Tibial artery (tissue), 4 donors: Measurements from ENCODE around the gene KCNQ4.

Experiments
- DNase-seq, 2 donors: peaks; one replicate each; pipeline ENCODE4 v3.0.0-alpha.2; 2019
- H3K27ac ChIP-seq, 2 donors: fragments of 200-600 bp; sonication (generic) in 1 of 2; 1 replicate in 1 of 2; 2 replicates in 1 of 2; pipeline ENCODE4 v1.5.1; 2018 to 2019; ENCODE audit warnings: mild to moderate bottlenecking in 1 of 2
- H3K27me3 ChIP-seq, 2 donors: fragments of 200-600 bp; sonication (generic) in 1 of 2; one replicate each; pipeline versions ENCODE4 v1.5.1 to v1.6.0; 2016 to 2019
- H3K36me3 ChIP-seq, 3 donors: fragments of 200-600 bp; sonication (generic) in 2 of 3; one replicate each; pipeline ENCODE4 v1.5.1; 2016 to 2019; ENCODE audit warnings: mild to moderate bottlenecking in 2 of 3
- H3K4me1 ChIP-seq, 4 donors: fragments of 200-600 bp; sonication (generic) in 2 of 4; 1 replicate in 3 of 4; 2 replicates in 1 of 4; pipeline ENCODE4 v1.5.1; 2016 to 2019
- H3K4me3 ChIP-seq, 2 donors: fragments of 200-600 bp; sonication (generic) in 1 of 2; 1 replicate in 1 of 2; 2 replicates in 1 of 2; pipeline ENCODE4 v1.5.1; 2018 to 2019; ENCODE audit warnings: mild to moderate bottlenecking in 2 of 2
- H3K9me3 ChIP-seq, 3 donors: fragments of 200-600 bp; sonication (generic) in 1 of 3; one replicate each; pipeline ENCODE4 v1.5.1; 2016 to 2019
- intact Hi-C: fragments of 100-400 bp; cut with DNase I; formaldehyde crosslinking; loops from one replicate; pipeline ENCODE4 v1.15.0; 2023; ENCODE audit warnings: low total_unique reads
- TF ChIP-seq, protein P1 (sequence below), 2 experiments: fragments of 200-600 bp in 1 of 2; fragments of 450-650 bp in 1 of 2; IDR thresholded peaks; one replicate each; pipeline ENCODE4 v1.5.1; 2017 to 2019; ENCODE audit warnings: antibody characterized with exemption in 2 of 2, mild to moderate bottlenecking in 1 of 2, moderate library complexity in 1 of 2

Gene KCNQ4

DNA sequence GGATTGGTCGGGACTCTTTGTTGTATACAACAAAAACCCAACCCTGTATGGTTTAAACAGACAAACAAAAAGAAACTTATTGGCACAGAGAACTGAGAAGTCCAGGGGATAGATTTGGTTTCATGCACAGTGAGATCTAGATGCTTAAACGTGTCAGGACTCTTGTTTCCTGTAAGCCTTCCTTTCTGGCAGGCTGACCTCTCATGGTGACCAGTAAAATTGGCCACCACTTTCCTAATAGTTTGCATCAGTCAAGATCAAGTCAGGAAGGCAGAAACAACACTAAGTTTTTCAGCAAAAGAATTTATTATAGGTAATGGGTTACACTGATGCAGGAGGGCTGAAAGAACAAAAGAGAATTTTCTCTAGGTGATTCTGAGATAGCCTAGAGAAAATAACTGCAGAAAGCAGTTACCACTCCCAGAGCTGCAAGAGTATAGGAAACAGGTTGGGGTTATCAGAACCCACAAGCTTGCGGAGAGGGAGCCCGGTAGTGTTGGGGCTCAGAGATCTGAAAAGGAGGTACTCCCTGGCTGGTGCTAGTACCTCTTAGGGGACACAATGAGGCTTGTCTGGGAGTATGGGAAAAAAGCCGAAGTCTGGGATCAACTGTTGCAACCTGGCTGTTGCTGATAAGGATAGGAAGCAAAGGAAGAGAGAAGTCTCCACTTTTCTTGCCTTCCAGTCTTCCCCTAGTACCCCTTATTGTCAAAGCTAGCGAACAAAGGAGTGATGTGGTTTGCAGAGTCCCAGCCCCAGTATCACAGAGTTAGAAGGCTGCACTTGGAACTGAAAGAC lies 57.1 kb downstream of the KCNQ4 start:
- no peak overlapping the region for H3K4me3 ChIP-seq
- H3K4me1 ChIP-seq = no peaks in the 10 kb centered on the region
- no peak for DNase-seq
- H3K9me3 ChIP-seq = peaks cover 0 to 8% (median 0%) of the 10 kb centered on the region in 3 donors
- no peak overlapping the region for H3K27ac ChIP-seq
- H3K27me3 ChIP-seq = no peaks in the 10 kb centered on the region
- TF ChIP-seq, protein P1, sequence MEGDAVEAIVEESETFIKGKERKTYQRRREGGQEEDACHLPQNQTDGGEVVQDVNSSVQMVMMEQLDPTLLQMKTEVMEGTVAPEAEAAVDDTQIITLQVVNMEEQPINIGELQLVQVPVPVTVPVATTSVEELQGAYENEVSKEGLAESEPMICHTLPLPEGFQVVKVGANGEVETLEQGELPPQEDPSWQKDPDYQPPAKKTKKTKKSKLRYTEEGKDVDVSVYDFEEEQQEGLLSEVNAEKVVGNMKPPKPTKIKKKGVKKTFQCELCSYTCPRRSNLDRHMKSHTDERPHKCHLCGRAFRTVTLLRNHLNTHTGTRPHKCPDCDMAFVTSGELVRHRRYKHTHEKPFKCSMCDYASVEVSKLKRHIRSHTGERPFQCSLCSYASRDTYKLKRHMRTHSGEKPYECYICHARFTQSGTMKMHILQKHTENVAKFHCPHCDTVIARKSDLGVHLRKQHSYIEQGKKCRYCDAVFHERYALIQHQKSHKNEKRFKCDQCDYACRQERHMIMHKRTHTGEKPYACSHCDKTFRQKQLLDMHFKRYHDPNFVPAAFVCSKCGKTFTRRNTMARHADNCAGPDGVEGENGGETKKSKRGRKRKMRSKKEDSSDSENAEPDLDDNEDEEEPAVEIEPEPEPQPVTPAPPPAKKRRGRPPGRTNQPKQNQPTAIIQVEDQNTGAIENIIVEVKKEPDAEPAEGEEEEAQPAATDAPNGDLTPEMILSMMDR (IDR thresholded peaks at IDR 0.05) = no peak
- peaks cover 4 to 30% (median 20%) of the 10 kb centered on the region in 3 donors for H3K36me3 ChIP-seq
- intact Hi-C loops = no loop called here

DNA sequence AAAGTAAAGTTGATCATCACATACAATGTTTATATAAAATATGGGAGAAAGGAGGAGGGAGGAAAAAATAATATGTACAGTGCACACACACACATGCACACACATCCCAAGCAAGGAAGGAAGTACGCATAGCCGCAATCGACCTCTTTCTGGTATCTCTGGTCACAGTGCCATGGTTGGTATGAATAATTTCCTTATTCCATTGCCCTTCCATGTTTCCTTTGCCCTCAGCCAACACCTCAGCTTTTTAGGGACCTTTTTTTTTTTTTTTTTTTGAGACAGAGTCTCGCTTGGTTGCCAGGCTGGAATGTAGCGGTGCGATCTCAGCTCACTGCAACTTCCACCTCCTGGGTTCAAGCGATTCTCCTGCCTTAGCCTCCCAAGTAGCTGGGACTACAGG lies 58.0 kb downstream of the KCNQ4 start:
- Histone ChIP-seq H3K4me3 (no peak overlapping the region), H3K27me3 (no peaks in the 10 kb centered on the region), H3K9me3 (peaks cover 0 to 8% (median 0%) of the 10 kb centered on the region in 3 donors), H3K36me3 (peaks cover 4 to 25% (median 18%) of the 10 kb centered on the region in 3 donors), H3K27ac (no peak overlapping the region), H3K4me1 (no peaks in the 10 kb centered on the region)
- DNase-seq = no peak
- TF ChIP-seq, protein P1 (IDR thresholded peaks at IDR 0.05) = no peak
- intact Hi-C loops = no loop called here

DNA sequence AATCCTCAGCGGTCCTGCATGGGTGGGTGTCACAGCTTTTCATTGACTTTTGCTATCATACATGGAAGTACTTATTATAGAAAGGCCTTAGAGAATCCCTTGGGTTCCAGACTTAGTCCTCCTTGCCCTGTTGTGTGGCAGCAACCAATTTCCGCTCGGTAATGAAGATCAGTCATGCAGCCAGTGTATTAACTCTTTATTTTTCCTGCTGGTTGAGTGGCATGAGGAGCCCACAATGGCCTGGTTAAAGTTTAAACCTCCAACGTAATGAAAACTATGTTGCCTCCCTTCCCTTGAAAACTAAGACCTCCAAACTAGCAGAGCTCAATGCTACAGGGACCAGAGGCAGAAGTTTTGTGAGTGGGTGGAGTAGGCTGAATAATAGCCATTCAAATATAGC lies 58.6 kb downstream of the KCNQ4 start:
- no peak for DNase-seq
- peaks cover 4 to 25% (median 18%) of the 10 kb centered on the region in 3 donors for H3K36me3 ChIP-seq
- no peak overlapping the region for H3K4me3 ChIP-seq
- H3K27ac ChIP-seq = no peak overlapping the region
- intact Hi-C loops = no loop called here
- H3K4me1 ChIP-seq = no peaks in the 10 kb centered on the region
- H3K9me3 ChIP-seq = peaks cover 0 to 8% (median 0%) of the 10 kb centered on the region in 3 donors
- TF ChIP-seq, protein P1 (IDR thresholded peaks at IDR 0.05) = no peak
- no peaks in the 10 kb centered on the region for H3K27me3 ChIP-seq

DNA sequence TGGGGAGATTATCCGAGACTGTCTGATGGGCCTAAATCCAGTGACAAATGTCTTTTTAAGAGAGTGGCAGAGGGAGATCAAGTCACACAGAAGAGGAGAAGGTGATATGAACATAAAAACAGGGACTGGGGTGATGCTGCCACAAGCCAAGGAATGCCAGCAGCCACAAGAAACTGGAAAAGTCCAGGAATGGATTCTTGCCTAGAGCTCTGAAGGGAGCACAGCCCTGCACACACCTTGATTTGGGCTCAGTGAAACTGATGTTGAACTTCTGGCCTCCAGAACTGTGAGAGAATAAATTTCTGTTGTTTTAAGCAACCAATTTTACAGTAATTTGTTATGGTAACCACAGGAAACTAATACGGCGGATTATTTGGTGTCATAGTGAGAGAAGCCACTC lies 59.1 kb downstream of the KCNQ4 start:
- Histone ChIP-seq H3K4me1 (no peaks in the 10 kb centered on the region), H3K27ac (no peak overlapping the region), H3K4me3 (no peak overlapping the region), H3K36me3 (peaks cover 4 to 21% (median 18%) of the 10 kb centered on the region in 3 donors), H3K9me3 (peaks cover 0 to 8% (median 0%) of the 10 kb centered on the region in 3 donors), H3K27me3 (no peaks in the 10 kb centered on the region)
- intact Hi-C loops = no loop called here
- TF ChIP-seq, protein P1 (IDR thresholded peaks at IDR 0.05) = no peak
- no peak for DNase-seq

DNA sequence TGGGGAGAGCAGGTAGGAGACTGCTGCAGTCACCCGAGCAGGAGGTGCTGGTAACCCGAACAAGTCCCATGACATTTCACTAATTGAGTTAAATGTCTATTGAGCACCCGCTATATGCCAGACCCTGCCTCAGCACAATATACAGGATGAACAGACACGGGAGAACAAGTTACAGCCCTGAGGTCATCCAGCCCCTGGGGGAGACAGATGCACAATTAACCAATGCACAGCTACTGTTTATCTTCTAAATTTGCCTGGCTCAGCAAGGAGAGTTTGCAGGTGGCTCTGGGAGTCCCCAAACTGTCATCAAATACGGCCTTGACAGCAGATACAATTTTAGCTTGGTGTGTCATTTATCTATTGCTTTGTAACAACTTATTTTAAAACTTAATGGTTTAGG lies 60.5 kb downstream of the KCNQ4 start:
- DNase-seq = no peak
- intact Hi-C loops = no loop called here
- no peak overlapping the region for H3K4me3 ChIP-seq
- no peak overlapping the region for H3K27ac ChIP-seq
- H3K36me3 ChIP-seq = peaks cover 4 to 11% (median 7%) of the 10 kb centered on the region in 3 donors
- H3K9me3 ChIP-seq = peaks cover 0 to 8% (median 0%) of the 10 kb centered on the region in 3 donors
- H3K27me3 ChIP-seq = no peaks in the 10 kb centered on the region
- no peaks in the 10 kb centered on the region for H3K4me1 ChIP-seq
- TF ChIP-seq, protein P1 (IDR thresholded peaks at IDR 0.05) = no peak
